UCSD-AML1 (cell line): ENCODE measurements around the gene MAPK4.

Experiments
- DNase-seq: peaks from one replicate; lab custom pipeline; 2025; ENCODE audit not compliant: unreplicated experiment; lab: John Stamatoyannopoulos, UW

Gene MAPK4

GRCh38 chr18:50651334-50651733, 91.4 kb downstream of the MAPK4 start:
- DNase-seq: no peak

GRCh38 chr18:50653402-50654093, 93.7 kb downstream of the MAPK4 start:
- DNase-seq: no peak

- DNase-seq: no peak
Measured at GRCh38 chr18:50654211-50654610, 94.3 kb downstream of the MAPK4 start.

- DNase-seq: no peak
Measured at GRCh38 chr18:50654658-50655550, 95.0 kb downstream of the MAPK4 start.

GRCh38 chr18:50656396-50656795, 96.5 kb downstream of the MAPK4 start:
- no peak for DNase-seq

GRCh38 chr18:50656841-50657470, 97.1 kb downstream of the MAPK4 start:
- no peak for DNase-seq

- DNase-seq: no peak
Measured at GRCh38 chr18:50658601-50659000, 98.7 kb downstream of the MAPK4 start.

GRCh38 chr18:50659091-50660003, 99.5 kb downstream of the MAPK4 start:
- DNase-seq: no peak

GRCh38 chr18:50661013-50661412, 101.1 kb downstream of the MAPK4 start:
- no peak for DNase-seq

- DNase-seq: no peak
Measured at GRCh38 chr18:50662177-50662576, 102.3 kb downstream of the MAPK4 start.

- no peak for DNase-seq
Measured at GRCh38 chr18:50662775-50663383, 103.0 kb downstream of the MAPK4 start.

- DNase-seq: no peak
Measured at GRCh38 chr18:50663626-50664441, 103.9 kb downstream of the MAPK4 start.

GRCh38 chr18:50665015-50665414, 105.1 kb downstream of the MAPK4 start:
- DNase-seq: no peak

- DNase-seq: no peak
Measured at GRCh38 chr18:50665519-50665918, 105.6 kb downstream of the MAPK4 start.

GRCh38 chr18:50666536-50666935, 106.6 kb downstream of the MAPK4 start:
- no peak for DNase-seq

GRCh38 chr18:50671376-50671775, 111.5 kb downstream of the MAPK4 start:
- no peak for DNase-seq

- no peak for DNase-seq
Measured at GRCh38 chr18:50674307-50674980, 114.6 kb downstream of the MAPK4 start.

- DNase-seq: no peak
Measured at GRCh38 chr18:50675043-50675442, 115.2 kb downstream of the MAPK4 start.

GRCh38 chr18:50678651-50679050, 118.8 kb downstream of the MAPK4 start:
- DNase-seq: no peak
